ENCODE data around the gene POLE. TPM values are rescaled to one million over a fixed set of nuclear protein-coding genes. Genes with fewer than 3 reads are reported as not detected.
A peak's percentile ranks its signal among the peaks of the same experiment; 100 is the strongest.
"Not testable (repeated sequence)": the region's sequence is repeated elsewhere in the genome, so short reads cannot be mapped to it uniquely, and the experiment has no call there.

Gene POLE
- total RNA-seq, 1 experiment from 2014 or later, result 96.1 TPM

- no peaks in the 10 kb centered on the region for H3F3A ChIP-seq (ENCODE audit: low read length, unreplicated experiment)
- TF ChIP-seq CTCF (conservative IDR thresholded peaks at IDR 0.05; ENCODE audit: low read depth, low read length) (no peak), EZH2phosphoT487 (IDR thresholded peaks at IDR 0.05; ENCODE audit: borderline replicate concordance, low read length) (no peak), EZH2 (IDR thresholded peaks at IDR 0.05; ENCODE audit: low read length, unreplicated experiment) (no peak)
- peaks cover 13% of the 10 kb centered on the region for H3K4me1 ChIP-seq (ENCODE audit: insufficient read depth, low read length)
- ATAC-seq (no peak), DNase-seq (no peak)
- POLR2A ChIA-PET (ENCODE audit: unreplicated experiment), result no interaction called here
- no peaks in the 10 kb centered on the region for H3K79me2 ChIP-seq (ENCODE audit: low read length)
- peak overlapping the region; percentile 81; the same call in 1 of the 2 replicates for H2AFZ ChIP-seq (ENCODE audit: low read length)
- H3K27me3 ChIP-seq (ENCODE audit: low read length), result peaks cover 23% of the 10 kb centered on the region
- intact Hi-C loops (cut with micrococcal nuclease), result no loop called here
- CTCF ChIA-PET, result interaction anchor here (1.1 kb wide), 1 partner anchor 14 kb away, joined by 4 read pairs; no protein-coding TSS in a partner anchor
- H3K27ac ChIP-seq (ENCODE audit: low read length), result no peak overlapping the region
- no peak overlapping the region for H3K9ac ChIP-seq (ENCODE audit: low read length)
- H4K20me1 ChIP-seq (ENCODE audit: low read length), result no peaks in the 10 kb centered on the region
- no peaks in the 10 kb centered on the region for H3K36me3 ChIP-seq (ENCODE audit: low read depth, low read length)
- H3K9me3 ChIP-seq (ENCODE audit: low read length), result no peaks in the 10 kb centered on the region
- H3K9me2 ChIP-seq (replicated peaks; ENCODE audit: low read length), result no peaks in the 10 kb centered on the region
- H3K4me3 ChIP-seq (ENCODE audit: low read length), result no peak overlapping the region
- BruUV-seq (replicated peaks), result no TSS peak
- H3K4me2 ChIP-seq (ENCODE audit: low read length), result no peak overlapping the region
Measured at GRCh38 chr12:132601171-132601883, 85.8 kb downstream of the POLE start.

GRCh38 chr12:132600048-132601032, 86.8 kb downstream of the POLE start:
- ATAC-seq (peak; percentile 76), DNase-seq (peak; percentile 76)
- peak; percentile 93 for TF ChIP-seq CTCF (conservative IDR thresholded peaks at IDR 0.05; ENCODE audit: low read depth, low read length)
- no peak for TF ChIP-seq EZH2phosphoT487 (IDR thresholded peaks at IDR 0.05; ENCODE audit: borderline replicate concordance, low read length)
- peak overlapping the region; percentile 19 for H3K9ac ChIP-seq (ENCODE audit: low read length)
- CTCF ChIA-PET, result interaction anchor here (0.6 to 1.1 kb wide), 3 partner anchors 15 to 38 kb away, joined by 4 to 6 read pairs (median 4); no protein-coding TSS in a partner anchor
- intact Hi-C loops (cut with micrococcal nuclease), result loop anchor here (1.0 kb wide), 2 partner anchors 15 to 38 kb away; no protein-coding TSS in a partner anchor
- no peaks in the 10 kb centered on the region for H3F3A ChIP-seq (ENCODE audit: low read length, unreplicated experiment)
- H3K9me3 ChIP-seq (ENCODE audit: low read length), result no peaks in the 10 kb centered on the region
- BruUV-seq (replicated peaks), result no TSS peak
- peaks cover 13% of the 10 kb centered on the region for H3K4me1 ChIP-seq (ENCODE audit: insufficient read depth, low read length)
- H3K36me3 ChIP-seq (ENCODE audit: low read depth, low read length), result no peaks in the 10 kb centered on the region
- H3K4me2 ChIP-seq (ENCODE audit: low read length), result peak overlapping the region; percentile 83
- peaks cover 23% of the 10 kb centered on the region for H3K27me3 ChIP-seq (ENCODE audit: low read length)
- peak overlapping the region; percentile 58 for H3K4me3 ChIP-seq (ENCODE audit: low read length)
- H3K27ac ChIP-seq (ENCODE audit: low read length), result no peak overlapping the region
- no peaks in the 10 kb centered on the region for H3K79me2 ChIP-seq (ENCODE audit: low read length)
- POLR2A ChIA-PET (ENCODE audit: unreplicated experiment), result no interaction called here
- no peaks in the 10 kb centered on the region for H3K9me2 ChIP-seq (replicated peaks; ENCODE audit: low read length)
- no peaks in the 10 kb centered on the region for H4K20me1 ChIP-seq (ENCODE audit: low read length)
- peak overlapping the region; percentile 81 for H2AFZ ChIP-seq (ENCODE audit: low read length)

- ChIA-PET CTCF (interaction anchor here (0.7 kb wide), 1 partner anchor 15 kb away, joined by 6 read pairs; no protein-coding TSS in a partner anchor), POLR2A (ENCODE audit: unreplicated experiment) (interaction anchor here (0.6 kb wide), 1 partner anchor 462 kb away, joined by 5 read pairs; no protein-coding TSS in a partner anchor)
- Histone ChIP-seq H2AFZ (ENCODE audit: low read length) (peak overlapping the region; percentile 81; the same call in 1 of the 2 replicates), H3K27me3 (ENCODE audit: low read length) (peaks cover 19% of the 10 kb centered on the region), H3K4me3 (ENCODE audit: low read length) (peak overlapping the region; percentile 58), H3K4me1 (ENCODE audit: insufficient read depth, low read length) (peaks cover 13% of the 10 kb centered on the region), H3K4me2 (ENCODE audit: low read length) (peak overlapping the region; percentile 83)
- H3F3A ChIP-seq (ENCODE audit: low read length, unreplicated experiment); DNase-seq; ATAC-seq; H3K9me3 ChIP-seq (ENCODE audit: low read length); H3K79me2 ChIP-seq (ENCODE audit: low read length); H3K9ac ChIP-seq (ENCODE audit: low read length); H3K36me3 ChIP-seq (ENCODE audit: low read depth, low read length); H3K27ac ChIP-seq (ENCODE audit: low read length); BruUV-seq (replicated peaks); H4K20me1 ChIP-seq (ENCODE audit: low read length); H3K9me2 ChIP-seq (replicated peaks; ENCODE audit: low read length): not testable (repeated sequence)
- intact Hi-C loops (cut with micrococcal nuclease), result loop anchor here (10.0 kb wide), 1 partner anchor 75 kb away; no protein-coding TSS in a partner anchor
Measured at GRCh38 chr12:132599502-132599901, 87.6 kb downstream of the POLE start.
